ENCODE results near the gene SESN1. TPM values are rescaled to one million over a fixed set of nuclear protein-coding genes. Genes with fewer than 3 reads are reported as not detected.

The SESN1 gene
- total RNA-seq, 4 donors from 2014 or later = 10.4 to 55.9 (median 21.7) TPM

- no peak for DNase-seq
- TF ChIP-seq POLR2A (IDR thresholded peaks at IDR 0.05) (no peak), CTCF (IDR thresholded peaks at IDR 0.05) (no peak)
- Histone ChIP-seq H3K4me3 (no peak overlapping the region), H3K9me3 (no peaks in the 10 kb centered on the region), H3K27me3 (no peaks in the 10 kb centered on the region), H3K36me3 (no peaks in the 10 kb centered on the region), H3K27ac (no peak overlapping the region), H3K4me1 (peaks cover 4 to 44% (median 22%) of the 10 kb centered on the region in 3 donors)
- 76 to 87% methylated on average over 15 of the region's 15 CpGs for WGBS, 2 donors
- intact Hi-C loops (cut with DNase I) = no loop called here
Observed at GRCh38 chr6:108955329-108955949, 139.2 kb downstream of the SESN1 start.

- TF ChIP-seq POLR2A (IDR thresholded peaks at IDR 0.05) = no peak
- no peak for TF ChIP-seq CTCF (IDR thresholded peaks at IDR 0.05)
- intact Hi-C loops (cut with DNase I) = no loop called here
Observed at GRCh38 chr6:108953681-108954080, 141.0 kb downstream of the SESN1 start.

DNA sequence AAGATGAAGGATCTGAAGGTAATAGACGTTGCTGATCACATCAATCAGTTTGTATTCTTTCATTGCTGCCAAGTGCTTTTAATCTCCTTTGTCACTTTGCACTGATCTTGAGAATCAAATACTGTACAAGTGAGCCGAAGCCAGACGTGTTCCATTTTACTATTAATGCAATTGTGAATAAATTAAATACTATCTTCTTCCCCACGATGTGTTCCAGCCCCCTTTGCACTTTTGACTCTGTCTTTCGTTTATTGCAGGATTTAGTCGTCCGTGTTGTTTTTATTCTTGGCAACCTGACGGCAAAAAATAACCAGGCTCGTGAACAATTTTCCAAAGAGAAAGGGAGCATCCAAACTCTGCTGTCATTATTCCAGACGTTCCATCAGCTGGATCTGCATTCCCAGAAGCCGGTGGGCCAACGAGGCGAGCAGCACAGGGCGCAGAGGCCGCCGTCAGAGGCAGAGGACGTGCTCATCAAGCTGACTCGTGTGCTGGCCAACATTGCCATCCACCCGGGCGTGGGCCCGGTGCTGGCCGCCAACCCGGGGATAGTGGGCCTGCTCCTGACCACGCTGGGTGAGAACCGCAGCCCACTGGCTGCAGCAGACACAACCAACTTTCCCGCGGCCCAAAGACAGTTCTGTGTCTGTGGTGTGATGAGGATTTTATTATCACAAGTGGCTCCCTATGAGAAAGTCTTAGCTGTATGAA lies 141.7 kb downstream of the SESN1 start:
- Histone ChIP-seq H3K9me3 (no peaks in the 10 kb centered on the region), H3K27me3 (no peaks in the 10 kb centered on the region), H3K4me1 (peaks cover 11 to 50% (median 28%) of the 10 kb centered on the region in 3 donors), H3K4me3 (peak overlapping the region in 1 of 4 donors; percentile 24), H3K27ac (peak overlapping the region in 3 of 4 donors; percentile 10 to 54 (median 36)), H3K36me3 (no peaks in the 10 kb centered on the region)
- intact Hi-C loops (cut with DNase I) = no loop called here
- TF ChIP-seq CTCF (IDR thresholded peaks at IDR 0.05) (no peak), POLR2A (IDR thresholded peaks at IDR 0.05) (no peak)
- 42 to 57% methylated on average over 10 to 15 of the region's 27 CpGs for WGBS, 2 donors
- no peak for DNase-seq

More at GRCh38 chr6:108953681-108954080, 141.0 kb downstream of the SESN1 start:
- Histone ChIP-seq H3K27ac (peak overlapping the region in 1 of 4 donors; percentile 10), H3K4me3 (no peak overlapping the region), H3K36me3 (no peaks in the 10 kb centered on the region), H3K27me3 (no peaks in the 10 kb centered on the region), H3K9me3 (no peaks in the 10 kb centered on the region), H3K4me1 (peaks cover 4 to 43% (median 21%) of the 10 kb centered on the region in 3 donors)
- no peak for DNase-seq

DNA sequence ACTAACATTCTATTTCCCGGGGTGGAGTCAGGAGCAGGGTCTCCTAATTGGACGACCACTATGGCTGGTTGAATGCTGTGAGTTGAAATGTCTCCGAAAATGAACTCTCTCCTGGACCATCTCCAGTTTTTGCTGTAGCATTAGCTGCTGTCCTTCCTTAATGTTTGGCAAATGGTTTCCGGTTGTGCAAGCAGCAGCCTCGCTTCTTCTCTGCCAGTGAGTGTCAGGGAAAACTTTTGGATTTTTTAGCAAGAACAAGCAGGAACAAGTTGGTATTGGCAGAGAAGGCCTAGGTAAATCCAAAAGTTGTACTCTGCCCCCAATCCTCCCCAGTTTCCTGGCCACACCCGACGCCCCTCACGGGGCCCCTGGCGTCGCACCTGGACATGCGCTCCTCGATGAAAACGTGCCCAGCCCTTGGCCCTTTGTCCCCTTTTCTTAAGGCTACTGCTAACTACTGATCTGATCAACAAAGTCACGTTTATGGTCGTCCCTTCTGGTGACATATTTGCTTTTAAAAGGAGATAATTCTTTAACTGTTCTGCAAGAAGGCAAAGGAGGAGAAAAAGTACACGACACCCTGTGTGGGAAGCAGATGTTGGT lies 143.2 kb downstream of the SESN1 start:
- Histone ChIP-seq H3K4me3 (no peak overlapping the region), H3K27ac (peak overlapping the region; percentile 23 to 69 (median 52))
- intact Hi-C loops (cut with DNase I) = no loop called here

More for the DNA sequence above, 143.2 kb downstream of the SESN1 start:
- TF ChIP-seq POLR2A (IDR thresholded peaks at IDR 0.05) = no peak
- no peak for TF ChIP-seq CTCF (IDR thresholded peaks at IDR 0.05)
- Histone ChIP-seq H3K4me1 (peaks cover 24 to 65% (median 40%) of the 10 kb centered on the region in 3 donors), H3K36me3 (no peaks in the 10 kb centered on the region), H3K27me3 (no peaks in the 10 kb centered on the region), H3K9me3 (no peaks in the 10 kb centered on the region)
- WGBS, 2 donors = 43 to 51% methylated on average over 15 to 16 of the region's 16 CpGs
- no peak for DNase-seq
